GM06990 (cell line): ENCODE data around the gene DUSP12.

Experiments used
- DNase-seq: peaks from one replicate; pipeline ENCODE4 v3.0.0-alpha.2; 2011; ENCODE audit not compliant: insufficient read length; ENCODE audit errors: extremely low read depth
- H3K27me3 ChIP-seq: replicated peaks from 2 replicates; pipeline ENCODE4 v1.6.0; 2011; ENCODE audit warnings: low read length; ENCODE audit not compliant: control insufficient read depth, insufficient read depth
- H3K36me3 ChIP-seq: 2 replicates; pipeline ENCODE4 v1.5.1; 2011; ENCODE audit warnings: low read length; ENCODE audit not compliant: control insufficient read depth, insufficient read depth
- H3K4me3 ChIP-seq: replicated peaks from 2 replicates; pipeline ENCODE4 v1.5.1; 2011; ENCODE audit warnings: low read depth, mild to moderate bottlenecking, control low read depth, low read length
- TF ChIP-seq, protein P1 (sequence below): IDR thresholded peaks from 2 replicates; pipeline ENCODE4 v1.5.1; 2011; ENCODE audit warnings: low read length, control low read depth, mild to moderate bottlenecking, inconsistent platforms; ENCODE audit not compliant: insufficient read depth, poor library complexity, severe bottlenecking

DUSP12 gene

GRCh38 chr1:161791904-161792655 is 42.5 kb downstream of the DUSP12 start:
- TF ChIP-seq, protein P1, sequence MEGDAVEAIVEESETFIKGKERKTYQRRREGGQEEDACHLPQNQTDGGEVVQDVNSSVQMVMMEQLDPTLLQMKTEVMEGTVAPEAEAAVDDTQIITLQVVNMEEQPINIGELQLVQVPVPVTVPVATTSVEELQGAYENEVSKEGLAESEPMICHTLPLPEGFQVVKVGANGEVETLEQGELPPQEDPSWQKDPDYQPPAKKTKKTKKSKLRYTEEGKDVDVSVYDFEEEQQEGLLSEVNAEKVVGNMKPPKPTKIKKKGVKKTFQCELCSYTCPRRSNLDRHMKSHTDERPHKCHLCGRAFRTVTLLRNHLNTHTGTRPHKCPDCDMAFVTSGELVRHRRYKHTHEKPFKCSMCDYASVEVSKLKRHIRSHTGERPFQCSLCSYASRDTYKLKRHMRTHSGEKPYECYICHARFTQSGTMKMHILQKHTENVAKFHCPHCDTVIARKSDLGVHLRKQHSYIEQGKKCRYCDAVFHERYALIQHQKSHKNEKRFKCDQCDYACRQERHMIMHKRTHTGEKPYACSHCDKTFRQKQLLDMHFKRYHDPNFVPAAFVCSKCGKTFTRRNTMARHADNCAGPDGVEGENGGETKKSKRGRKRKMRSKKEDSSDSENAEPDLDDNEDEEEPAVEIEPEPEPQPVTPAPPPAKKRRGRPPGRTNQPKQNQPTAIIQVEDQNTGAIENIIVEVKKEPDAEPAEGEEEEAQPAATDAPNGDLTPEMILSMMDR = no peak
- H3K27me3 ChIP-seq = no peaks in the 10 kb centered on the region
- no peak overlapping the region for H3K4me3 ChIP-seq
- DNase-seq = no peak
- H3K36me3 ChIP-seq = peaks cover 6% of the 10 kb centered on the region

DNA sequence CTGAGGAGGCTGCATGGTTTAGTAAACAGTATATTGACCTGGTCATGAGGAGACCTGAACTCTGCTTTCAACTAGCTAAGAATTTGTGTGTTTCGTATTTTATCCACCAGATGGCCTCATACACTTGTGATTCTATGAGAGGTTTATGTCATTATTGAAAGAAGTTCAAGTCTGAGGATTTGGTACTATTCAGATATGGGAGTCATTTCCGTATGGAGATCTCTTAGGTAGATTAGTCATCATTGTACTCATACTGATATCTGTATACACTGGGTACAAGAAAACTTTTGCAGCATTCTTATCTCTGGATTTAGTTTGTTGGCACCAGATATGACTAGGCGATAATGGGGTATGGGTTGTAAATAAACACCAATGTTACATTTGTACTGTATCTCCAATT is 43.2 kb downstream of the DUSP12 start:
- H3K27me3 ChIP-seq = no peaks in the 10 kb centered on the region
- H3K36me3 ChIP-seq = peaks cover 6% of the 10 kb centered on the region
- TF ChIP-seq, protein P1 = peak; percentile 46
- peak; percentile 42 for DNase-seq
- H3K4me3 ChIP-seq = no peak overlapping the region

- TF ChIP-seq, protein P1 = no peak
- Histone ChIP-seq H3K36me3 (peaks cover 6% of the 10 kb centered on the region), H3K27me3 (no peaks in the 10 kb centered on the region), H3K4me3 (no peak overlapping the region)
- DNase-seq = no peak
Measured at GRCh38 chr1:161799792-161800191, 50.2 kb downstream of the DUSP12 start.

- no peak overlapping the region for H3K4me3 ChIP-seq
- H3K27me3 ChIP-seq = no peaks in the 10 kb centered on the region
- peaks cover 6% of the 10 kb centered on the region for H3K36me3 ChIP-seq
- no peak for DNase-seq
- TF ChIP-seq, protein P1 = no peak
Measured at GRCh38 chr1:161801955-161802354, 52.4 kb downstream of the DUSP12 start.

DNA sequence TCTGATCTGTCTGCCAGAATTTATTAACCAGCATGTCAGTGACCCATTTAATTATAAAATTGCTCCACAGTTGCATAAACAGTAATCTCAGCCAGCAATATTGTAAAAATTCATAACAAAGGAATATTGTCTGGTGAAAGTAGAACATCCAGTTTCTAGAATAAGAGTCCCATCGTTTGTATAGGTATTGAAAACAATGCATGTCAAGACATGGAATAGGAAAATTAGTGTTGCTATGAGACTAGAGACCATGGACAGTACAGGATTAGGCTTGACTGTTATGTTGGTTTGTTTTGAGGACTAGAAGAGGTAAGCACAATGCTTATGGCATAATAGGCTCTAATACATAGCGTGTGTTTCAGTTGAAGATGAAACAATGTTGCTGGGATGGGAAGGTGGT is 53.6 kb downstream of the DUSP12 start:
- Histone ChIP-seq H3K36me3 (peaks cover 6% of the 10 kb centered on the region), H3K27me3 (no peaks in the 10 kb centered on the region), H3K4me3 (no peak overlapping the region)
- TF ChIP-seq, protein P1 = no peak
- DNase-seq = no peak
